Astrocyte (in vitro differentiated cells and primary cell): ENCODE data around the gene ZNF768. TPM values are rescaled to one million over a fixed set of nuclear protein-coding genes. Genes with fewer than 3 reads are reported as not detected.
"Not testable (repeated sequence)": the region's sequence is repeated elsewhere in the genome, so short reads cannot be mapped to it uniquely, and the experiment has no call there.

Source experiments
- DNase-seq: peaks from one replicate; pipeline ENCODE4 v3.0.0-alpha.2; 2010; ENCODE audit warnings: low read depth
- FAIRE-seq: peaks from 2 replicates; lab custom pipeline; 2011; peaks lifted over from hg19 to GRCh38; lab: Jason Lieb, UNC
- H2AFZ ChIP-seq: 2 replicates; pipeline ENCODE4 v1.6.0; 2012; ENCODE audit warnings: low read depth, low read length, inconsistent platforms
- H3K27ac ChIP-seq: 2 replicates; pipeline ENCODE4 v1.5.1; 2011; ENCODE audit warnings: low read depth, low read length, inconsistent platforms
- H3K27me3 ChIP-seq: 2 replicates; pipeline ENCODE4 v1.6.0; 2011; ENCODE audit warnings: low read length, inconsistent platforms; ENCODE audit not compliant: insufficient read depth
- H3K36me3 ChIP-seq: 2 replicates; pipeline ENCODE4 v1.5.1; 2011; ENCODE audit warnings: low read length, inconsistent platforms; ENCODE audit not compliant: insufficient read depth
- H3K4me1 ChIP-seq: 2 replicates; pipeline ENCODE4 v1.5.1; 2011; ENCODE audit warnings: low read length, inconsistent platforms; ENCODE audit not compliant: insufficient read depth
- H3K4me2 ChIP-seq: 2 replicates; pipeline ENCODE4 v1.6.0; 2012; ENCODE audit warnings: low read length, inconsistent platforms
- H3K4me3 ChIP-seq: 2 replicates; pipeline ENCODE4 v1.5.1; 2011; ENCODE audit warnings: low read depth, mild to moderate bottlenecking, low read length, inconsistent platforms; ENCODE audit not compliant: insufficient read depth
- H3K79me2 ChIP-seq: 2 replicates; pipeline ENCODE4 v1.6.0; 2012; ENCODE audit warnings: mild to moderate bottlenecking, low read length, inconsistent platforms; ENCODE audit not compliant: insufficient read depth
- H3K9ac ChIP-seq: 2 replicates; pipeline ENCODE4 v1.6.0; 2012; ENCODE audit warnings: mild to moderate bottlenecking, low read length, inconsistent platforms
- H3K9me3 ChIP-seq: 2 replicates; pipeline ENCODE4 v1.5.1; 2012; ENCODE audit warnings: low read depth, mild to moderate bottlenecking, low read length, inconsistent platforms; ENCODE audit not compliant: insufficient read depth
- H4K20me1 ChIP-seq: 2 replicates; pipeline ENCODE4 v1.6.0; 2012; ENCODE audit warnings: low read length, inconsistent platforms; ENCODE audit not compliant: insufficient read depth
- H3K27ac Mint-ChIP-seq: one replicate; pipeline ENCODE4 v1.8.0; 2021; ENCODE audit warnings: mild to moderate bottlenecking, mixed read lengths; ENCODE audit not compliant: unreplicated experiment
- H3K27me3 Mint-ChIP-seq: one replicate; pipeline ENCODE4 v1.8.0; 2021; ENCODE audit warnings: low read depth, mixed read lengths; ENCODE audit not compliant: unreplicated experiment
- H3K36me3 Mint-ChIP-seq: one replicate; pipeline ENCODE4 v1.8.0; 2021; ENCODE audit warnings: low read depth, mixed read lengths; ENCODE audit not compliant: unreplicated experiment
- H3K4me1 Mint-ChIP-seq: one replicate; pipeline ENCODE4 v1.8.0; 2021; ENCODE audit warnings: low read depth, mixed read lengths; ENCODE audit not compliant: unreplicated experiment
- H3K4me3 Mint-ChIP-seq: one replicate; pipeline ENCODE4 v1.8.0; 2021; ENCODE audit warnings: mild to moderate bottlenecking, moderate library complexity, mixed read lengths; ENCODE audit not compliant: unreplicated experiment
- H3K9me3 Mint-ChIP-seq: one replicate; pipeline ENCODE4 v1.8.0; 2021; ENCODE audit warnings: mild to moderate bottlenecking, mixed read lengths; ENCODE audit not compliant: unreplicated experiment
- EZH2 ChIP-seq: IDR thresholded peaks from 2 replicates; pipeline ENCODE4 v1.6.1; 2012; ENCODE audit warnings: mild to moderate bottlenecking, low read length, inconsistent platforms; ENCODE audit not compliant: insufficient read depth
- total RNA-seq: library from RNA; stranded (reverse); gene quantifications from 2 replicates; pipeline ENCODE4 v1.2.1, GENCODE V29; 2021
- TF ChIP-seq, protein P1 (sequence below): IDR thresholded peaks from 2 replicates; pipeline ENCODE4 v1.5.1; 2011; ENCODE audit warnings: low read depth, mild to moderate bottlenecking, inconsistent platforms, low read length, moderate library complexity; ENCODE audit not compliant: insufficient read depth

ZNF768 gene
- total RNA-seq, 1 donor from 2014 or later = 23.1 TPM

DNA sequence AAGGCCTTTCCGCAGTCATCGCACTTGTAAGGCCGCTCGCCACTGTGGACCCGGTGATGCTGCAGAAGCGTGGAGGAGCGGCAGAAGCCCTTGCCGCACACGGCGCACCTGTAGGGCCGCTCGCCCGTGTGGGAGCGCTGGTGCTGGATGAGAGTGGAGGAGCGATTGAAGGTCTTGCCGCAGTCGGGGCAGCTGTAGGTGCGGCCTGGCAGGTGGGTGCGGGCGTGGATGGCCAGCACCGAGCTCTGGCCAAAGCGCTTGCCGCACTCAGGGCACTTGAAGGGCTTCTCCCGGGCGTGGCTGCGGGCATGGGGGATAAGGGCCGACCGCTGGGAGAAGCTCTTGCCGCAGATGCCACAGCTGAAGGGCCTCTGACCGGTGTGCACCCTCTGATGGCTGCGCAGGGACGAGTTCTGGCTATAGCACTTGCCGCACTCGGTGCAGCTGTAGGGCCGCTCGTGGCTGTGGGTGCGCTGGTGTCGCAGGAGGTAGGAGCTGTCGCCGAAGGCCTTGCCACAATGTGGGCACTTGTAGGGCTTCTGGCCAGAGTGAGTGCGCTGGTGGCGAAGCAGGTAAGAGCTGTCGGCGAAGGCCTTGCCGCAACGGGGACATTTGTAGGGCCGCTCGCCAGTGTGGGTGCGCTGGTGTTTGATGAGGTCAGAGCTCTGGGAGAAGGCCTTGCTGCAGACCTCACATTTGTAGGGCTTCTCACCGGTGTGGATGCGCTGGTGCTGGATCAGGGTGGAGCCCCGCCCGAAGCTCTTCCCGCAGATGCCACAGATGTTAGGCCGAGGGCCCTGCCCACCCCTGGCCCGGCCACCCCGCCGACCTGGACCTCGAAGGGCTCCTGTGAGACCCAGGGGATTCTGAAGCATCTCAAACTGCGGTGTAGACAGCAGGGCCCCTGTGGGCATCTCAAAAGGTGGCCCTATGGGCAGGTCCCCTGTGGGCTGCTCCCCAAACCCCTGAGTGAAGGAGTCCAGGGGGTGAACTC lies 1.5 kb downstream of the ZNF768 start:
- Histone ChIP-seq H3K4me3 (no peak overlapping the region), H3K36me3 (no peaks in the 10 kb centered on the region), H3K27ac (no peak overlapping the region), H4K20me1 (no peaks in the 10 kb centered on the region), H3K9ac (no peak overlapping the region), H3K27me3 (no peaks in the 10 kb centered on the region), H3K79me2 (peaks cover 6% of the 10 kb centered on the region), H3K9me3 (no peaks in the 10 kb centered on the region), H3K4me1 (peaks cover 5% of the 10 kb centered on the region), H3K4me2 (peak overlapping the region; percentile 99), H2AFZ (no peak overlapping the region)
- FAIRE-seq (no peak), DNase-seq (no peak)
- H3K4me3 Mint-ChIP-seq = peak overlapping the region; percentile 40
- peaks cover 4% of the 10 kb centered on the region for H3K4me1 Mint-ChIP-seq
- no peaks in the 10 kb centered on the region for H3K9me3 Mint-ChIP-seq
- TF ChIP-seq, protein P1, sequence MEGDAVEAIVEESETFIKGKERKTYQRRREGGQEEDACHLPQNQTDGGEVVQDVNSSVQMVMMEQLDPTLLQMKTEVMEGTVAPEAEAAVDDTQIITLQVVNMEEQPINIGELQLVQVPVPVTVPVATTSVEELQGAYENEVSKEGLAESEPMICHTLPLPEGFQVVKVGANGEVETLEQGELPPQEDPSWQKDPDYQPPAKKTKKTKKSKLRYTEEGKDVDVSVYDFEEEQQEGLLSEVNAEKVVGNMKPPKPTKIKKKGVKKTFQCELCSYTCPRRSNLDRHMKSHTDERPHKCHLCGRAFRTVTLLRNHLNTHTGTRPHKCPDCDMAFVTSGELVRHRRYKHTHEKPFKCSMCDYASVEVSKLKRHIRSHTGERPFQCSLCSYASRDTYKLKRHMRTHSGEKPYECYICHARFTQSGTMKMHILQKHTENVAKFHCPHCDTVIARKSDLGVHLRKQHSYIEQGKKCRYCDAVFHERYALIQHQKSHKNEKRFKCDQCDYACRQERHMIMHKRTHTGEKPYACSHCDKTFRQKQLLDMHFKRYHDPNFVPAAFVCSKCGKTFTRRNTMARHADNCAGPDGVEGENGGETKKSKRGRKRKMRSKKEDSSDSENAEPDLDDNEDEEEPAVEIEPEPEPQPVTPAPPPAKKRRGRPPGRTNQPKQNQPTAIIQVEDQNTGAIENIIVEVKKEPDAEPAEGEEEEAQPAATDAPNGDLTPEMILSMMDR = no peak
- TF ChIP-seq EZH2 = no peak
- peaks cover under 1% of the 10 kb centered on the region for H3K27me3 Mint-ChIP-seq
- no peak overlapping the region for H3K27ac Mint-ChIP-seq
- H3K36me3 Mint-ChIP-seq = no peaks in the 10 kb centered on the region

- Mint-ChIP-seq H3K4me3 (no peak overlapping the region), H3K27ac (no peak overlapping the region), H3K27me3 (peaks cover 8% of the 10 kb centered on the region), H3K9me3 (no peaks in the 10 kb centered on the region), H3K36me3 (no peaks in the 10 kb centered on the region), H3K4me1 (peaks cover 4% of the 10 kb centered on the region)
- peak overlapping the region; percentile 32 for H3K4me2 ChIP-seq
- H3K4me3 ChIP-seq = no peak overlapping the region
- FAIRE-seq (no peak), DNase-seq (no peak)
- peaks cover 5% of the 10 kb centered on the region for H3K4me1 ChIP-seq
- H4K20me1 ChIP-seq = no peaks in the 10 kb centered on the region
- peaks cover 6% of the 10 kb centered on the region for H3K79me2 ChIP-seq
- no peaks in the 10 kb centered on the region for H3K36me3 ChIP-seq
- H3K9ac ChIP-seq = no peak overlapping the region
- TF ChIP-seq EZH2 = no peak
- TF ChIP-seq, protein P1 = no peak
- no peaks in the 10 kb centered on the region for H3K27me3 ChIP-seq
- H3K9me3 ChIP-seq = no peaks in the 10 kb centered on the region
- H2AFZ ChIP-seq = no peak overlapping the region
- no peak overlapping the region for H3K27ac ChIP-seq
Observed at GRCh38 chr16:30523768-30524574, 2.4 kb downstream of the ZNF768 start.

DNA sequence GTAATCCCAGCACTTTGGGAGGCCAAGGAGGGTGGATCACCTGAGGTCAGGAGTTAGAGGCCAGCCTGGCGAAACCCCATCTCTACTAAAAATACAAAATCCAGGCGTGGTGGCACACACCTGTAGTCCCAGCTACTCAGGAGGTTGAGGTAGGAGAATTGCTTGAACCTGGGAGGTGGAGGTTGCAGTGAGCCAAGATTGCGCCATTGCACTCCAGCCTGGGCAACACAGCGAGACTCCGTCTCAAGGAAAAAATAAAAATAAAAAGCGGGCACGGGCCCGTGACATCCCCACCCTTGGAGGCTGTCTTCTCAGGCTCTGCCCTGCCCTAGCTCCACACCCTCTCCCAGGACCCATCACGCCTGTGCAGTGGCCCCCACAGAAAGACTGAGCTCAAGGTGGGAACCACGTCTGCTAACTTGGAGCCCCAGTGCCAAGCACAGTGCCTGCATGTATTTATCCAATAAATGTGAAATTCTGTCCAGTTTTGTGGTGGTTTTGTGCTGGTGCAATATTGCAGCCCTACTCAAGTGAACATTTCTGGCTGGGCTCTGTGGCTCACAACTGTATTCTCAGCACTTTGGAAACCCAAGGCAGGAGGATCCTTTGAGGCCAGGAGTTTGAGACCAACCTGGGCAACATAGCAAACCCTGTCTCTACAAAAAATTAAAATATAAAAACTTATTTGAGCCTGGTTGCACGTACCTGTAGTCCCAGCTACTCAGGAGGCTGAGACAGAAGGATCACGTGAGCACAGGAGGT lies 3.5 kb downstream of the ZNF768 start:
- H3K27me3 Mint-ChIP-seq = peaks cover 16% of the 10 kb centered on the region
- H3K9me3 Mint-ChIP-seq, H3K27ac Mint-ChIP-seq, H3K36me3 ChIP-seq, H3K27me3 ChIP-seq, H4K20me1 ChIP-seq, H3K4me3 Mint-ChIP-seq, H3K4me2 ChIP-seq, H3K4me3 ChIP-seq, DNase-seq, H3K27ac ChIP-seq, H3K4me1 Mint-ChIP-seq, H2AFZ ChIP-seq, H3K4me1 ChIP-seq, H3K9ac ChIP-seq, H3K36me3 Mint-ChIP-seq, H3K9me3 ChIP-seq, FAIRE-seq, H3K79me2 ChIP-seq: not testable (repeated sequence)
